ENCODE data around the gene AQP7.

- TF ChIP-seq CTCF (IDR thresholded peaks at IDR 0.05; ENCODE audit: low read depth, low read length, missing input control) (no peak), TAF1 (conservative IDR thresholded peaks at IDR 0.05) (no peak), HNF4A (conservative IDR thresholded peaks at IDR 0.05) (no peak), GABPA (IDR thresholded peaks at IDR 0.05 in 1 of 2, conservative IDR thresholded peaks at IDR 0.05 in 1 of 2) (no peak)
These were observed 44.0 kb upstream of the AQP7 start for GRCh38 chr9:33446240-33446945.

Measured in liver (tissue), 3 donors.